NT2/D1 (cell line): ENCODE results near the gene FPGS.

ENCODE experiments used
- SUZ12 ChIP-seq: IDR thresholded peaks from 2 replicates; pipeline ENCODE4 v1.6.1; 2011; ENCODE audit not compliant: insufficient read length, insufficient read depth; ENCODE audit errors: extremely low read depth
- YY1 ChIP-seq: IDR thresholded peaks from 2 replicates; pipeline ENCODE4 v1.6.1; 2011; ENCODE audit not compliant: insufficient read length, insufficient read depth
- ZNF274 ChIP-seq: IDR thresholded peaks from 2 replicates; pipeline ENCODE4 v1.6.1; 2011; ENCODE audit warnings: mild to moderate bottlenecking, low read depth, low read length

DNA sequence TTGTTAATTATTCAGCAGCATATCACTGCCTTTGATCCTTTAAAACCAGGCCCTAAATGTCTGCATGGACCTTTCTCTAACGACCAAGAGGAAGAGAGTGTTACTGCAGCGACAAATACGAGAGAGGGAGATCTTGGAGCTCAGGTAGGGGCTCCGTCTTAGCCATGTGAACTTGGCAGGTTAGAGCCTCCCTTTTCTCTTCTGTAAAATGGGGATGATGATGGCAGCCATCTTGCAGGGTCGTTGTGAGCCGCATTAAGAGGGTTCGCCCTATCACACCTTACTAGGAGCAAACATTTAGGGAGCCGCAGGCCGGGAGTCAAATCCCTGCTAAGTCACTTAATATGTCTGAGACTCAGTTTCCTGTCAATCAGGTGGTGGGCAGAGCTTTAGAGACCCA lies 50.1 kb downstream of the FPGS start:
- no peak for TF ChIP-seq SUZ12
- no peak for TF ChIP-seq ZNF274
- no peak for TF ChIP-seq YY1
